ENCODE results near the gene GPX3.
A peak's percentile ranks its signal among the peaks of the same experiment; 100 is the strongest.

The GPX3 gene

GRCh38 chr5:151020304-151021110 is at the start of gene GPX3:
GPX3 (plus strand) TSS chr5:151020591; CDS start chr5:151020655, 64 bp downstream.
- peak; percentile 17 to 25 for DNase-seq (ENCODE audit: low read depth in 2 of 2)

DNA sequence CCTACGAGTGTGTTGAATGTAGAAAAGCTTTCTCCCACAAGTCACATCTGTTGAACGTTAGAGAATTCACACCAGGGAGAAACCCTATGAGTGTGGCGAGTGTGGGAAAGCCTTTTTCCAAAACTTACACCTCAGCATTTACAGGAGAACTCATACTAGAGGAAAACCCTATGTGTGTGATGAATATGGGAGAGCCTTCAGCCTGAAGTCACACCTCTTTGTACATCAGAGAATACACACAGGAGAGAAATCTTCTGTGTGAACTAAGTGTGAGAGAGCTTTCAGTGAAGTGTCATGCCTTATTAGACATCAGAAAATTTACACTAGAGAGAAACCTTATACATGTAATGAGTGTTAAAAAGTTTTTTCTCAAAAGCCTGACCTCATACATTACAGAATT is 41.8 kb upstream of the GPX3 start:
- no peak for DNase-seq (ENCODE audit: low read depth in 2 of 2)

DNA sequence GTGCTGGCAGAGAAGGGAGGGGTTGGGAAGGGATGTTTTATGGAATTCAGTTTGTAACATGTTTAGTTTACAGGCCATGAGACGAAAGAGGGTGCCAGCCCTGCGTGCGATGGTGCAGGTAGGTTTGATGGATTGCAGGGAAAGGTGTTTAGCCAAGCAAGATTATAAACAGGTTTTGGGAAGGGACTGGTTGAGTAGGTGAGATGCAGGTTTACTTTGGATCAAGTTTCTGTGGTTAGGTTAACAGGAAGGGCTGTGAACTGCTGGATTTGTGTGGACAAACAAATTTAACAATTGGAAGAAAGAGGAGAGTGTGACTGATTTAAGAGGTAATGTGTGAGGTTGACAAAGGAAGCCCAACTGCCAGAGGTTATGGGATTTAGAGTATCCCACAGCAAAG is 32.6 kb upstream of the GPX3 start:
- no peak for DNase-seq (ENCODE audit: low read depth in 2 of 2)

- DNase-seq (ENCODE audit: low read depth in 2 of 2): no peak
Observed at GRCh38 chr5:150989695-150990094, 30.7 kb upstream of the GPX3 start.

- no peak for DNase-seq (ENCODE audit: low read depth in 2 of 2)
Observed at GRCh38 chr5:150992705-150993104, 27.7 kb upstream of the GPX3 start.

GRCh38 chr5:150993422-150993821 is 27.0 kb upstream of the GPX3 start:
- DNase-seq (ENCODE audit: low read depth in 2 of 2): no peak

- DNase-seq (ENCODE audit: low read depth in 2 of 2): no peak
Observed at GRCh38 chr5:150993826-150994412, 26.5 kb upstream of the GPX3 start.

GRCh38 chr5:150999704-151000442 is 20.5 kb upstream of the GPX3 start:
- DNase-seq (ENCODE audit: low read depth in 2 of 2): no peak

GRCh38 chr5:151001436-151001835 is 19.0 kb upstream of the GPX3 start:
- no peak for DNase-seq (ENCODE audit: low read depth in 2 of 2)

DNA sequence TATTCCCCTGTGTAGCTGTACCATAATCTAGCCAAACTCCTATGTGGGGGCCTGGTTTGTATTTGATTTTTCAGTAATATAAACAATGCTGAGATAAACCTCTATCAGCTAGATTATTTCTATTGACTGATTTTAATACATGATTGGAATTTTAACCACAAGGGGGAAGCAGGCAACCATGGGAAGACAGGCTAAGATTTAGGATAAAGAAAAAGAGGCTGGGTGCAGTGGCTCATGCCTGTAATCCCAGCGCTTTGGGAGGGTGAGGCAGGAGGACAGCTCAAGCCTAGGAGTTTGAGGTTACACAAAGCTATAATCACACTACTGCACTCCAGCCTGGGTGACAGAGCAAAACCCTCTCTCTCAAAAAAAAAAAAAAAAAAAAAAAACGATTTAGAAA is 18.1 kb upstream of the GPX3 start:
- no peak for DNase-seq (ENCODE audit: low read depth in 2 of 2)

GRCh38 chr5:151002681-151003502 is 17.5 kb upstream of the GPX3 start:
- no peak for DNase-seq (ENCODE audit: low read depth in 2 of 2)

- DNase-seq (ENCODE audit: low read depth in 2 of 2): no peak
Observed at GRCh38 chr5:151003503-151003860, 16.9 kb upstream of the GPX3 start.

DNA sequence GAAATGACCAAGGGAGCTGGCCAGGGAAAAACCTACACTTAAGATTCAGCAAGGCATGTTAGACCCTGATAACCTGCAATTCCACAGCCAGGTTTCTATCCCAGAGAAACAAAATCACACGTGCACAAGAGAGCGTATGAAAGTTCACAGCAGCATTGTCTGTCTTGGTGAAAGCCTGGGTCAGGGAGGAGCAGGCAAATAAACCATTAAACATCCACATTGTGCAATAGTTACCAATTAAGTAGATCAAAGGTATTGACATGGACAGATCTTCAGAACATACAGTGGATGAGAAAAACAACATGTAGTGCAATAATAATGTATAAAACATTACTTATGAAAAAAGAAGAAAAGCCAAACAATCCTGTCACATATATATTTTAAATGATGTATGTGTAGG is 15.9 kb upstream of the GPX3 start:
- DNase-seq (ENCODE audit: low read depth in 2 of 2): no peak

DNA sequence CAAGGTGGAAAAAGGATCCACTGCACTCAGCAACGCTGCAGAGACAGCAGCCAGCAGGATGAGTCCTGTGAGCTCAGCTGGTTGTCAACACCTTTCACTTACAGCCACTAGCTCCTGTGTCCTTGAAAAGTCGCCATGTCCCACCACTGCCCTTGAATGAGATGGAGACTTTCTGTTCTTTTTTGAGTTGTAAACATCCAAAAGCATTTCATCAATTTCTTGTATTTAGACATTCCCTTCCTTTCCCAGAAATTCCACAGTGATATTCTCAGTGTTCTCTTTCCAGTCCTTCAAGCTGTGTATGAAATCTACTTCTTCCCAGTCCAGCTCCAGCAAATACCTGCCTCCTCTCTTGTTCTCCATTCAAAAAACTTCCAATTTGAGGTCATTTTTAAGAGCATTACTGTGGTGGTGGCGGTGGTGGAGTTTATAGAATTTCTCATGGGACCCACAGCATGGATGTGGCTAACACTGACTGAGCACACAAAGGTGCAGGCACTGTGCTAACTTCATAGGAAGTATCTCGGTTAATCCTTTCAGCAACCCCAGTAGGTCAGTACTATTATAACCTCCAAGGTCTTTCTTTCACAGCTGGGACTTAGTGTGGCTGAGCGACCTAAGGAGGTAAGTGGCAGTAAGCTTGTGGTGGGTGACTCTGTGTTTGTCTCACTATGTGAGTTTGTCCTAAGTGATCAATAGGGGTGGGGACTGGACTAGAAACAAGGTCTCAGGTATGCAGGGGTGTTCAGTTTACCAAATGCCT is 15.0 kb upstream of the GPX3 start:
- no peak for DNase-seq (ENCODE audit: low read depth in 2 of 2)

DNA sequence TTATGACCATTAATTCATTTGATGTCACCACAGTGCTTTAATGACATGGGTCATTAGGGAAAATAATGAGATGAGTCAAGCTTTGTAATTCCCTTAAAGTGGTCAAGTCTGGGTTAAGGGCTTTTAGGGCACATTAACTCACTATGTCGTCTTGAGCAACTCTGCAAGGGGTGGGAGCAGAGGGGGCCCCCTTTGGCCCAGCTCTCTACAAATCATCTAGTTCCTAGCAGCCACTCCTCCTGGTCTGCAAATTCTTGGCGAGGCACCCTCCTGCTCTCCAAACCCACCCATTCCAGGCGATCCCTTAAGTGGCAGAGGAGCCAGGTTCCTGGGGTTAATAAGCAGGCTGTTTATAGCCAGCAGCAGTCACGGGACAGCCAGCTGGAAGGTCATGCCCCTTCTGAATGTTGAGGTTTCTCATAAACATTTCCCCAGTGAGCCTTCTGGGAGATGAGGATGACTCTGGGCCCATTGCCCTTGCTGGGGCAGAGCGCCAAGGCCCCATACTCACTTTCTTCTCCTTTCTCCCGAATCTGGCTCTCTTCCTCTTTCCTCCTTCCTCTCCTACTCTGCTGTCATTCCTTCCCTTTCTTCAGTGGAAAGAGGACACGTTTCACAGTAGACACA is 14.3 kb upstream of the GPX3 start:
- DNase-seq (ENCODE audit: low read depth in 2 of 2): no peak

DNA sequence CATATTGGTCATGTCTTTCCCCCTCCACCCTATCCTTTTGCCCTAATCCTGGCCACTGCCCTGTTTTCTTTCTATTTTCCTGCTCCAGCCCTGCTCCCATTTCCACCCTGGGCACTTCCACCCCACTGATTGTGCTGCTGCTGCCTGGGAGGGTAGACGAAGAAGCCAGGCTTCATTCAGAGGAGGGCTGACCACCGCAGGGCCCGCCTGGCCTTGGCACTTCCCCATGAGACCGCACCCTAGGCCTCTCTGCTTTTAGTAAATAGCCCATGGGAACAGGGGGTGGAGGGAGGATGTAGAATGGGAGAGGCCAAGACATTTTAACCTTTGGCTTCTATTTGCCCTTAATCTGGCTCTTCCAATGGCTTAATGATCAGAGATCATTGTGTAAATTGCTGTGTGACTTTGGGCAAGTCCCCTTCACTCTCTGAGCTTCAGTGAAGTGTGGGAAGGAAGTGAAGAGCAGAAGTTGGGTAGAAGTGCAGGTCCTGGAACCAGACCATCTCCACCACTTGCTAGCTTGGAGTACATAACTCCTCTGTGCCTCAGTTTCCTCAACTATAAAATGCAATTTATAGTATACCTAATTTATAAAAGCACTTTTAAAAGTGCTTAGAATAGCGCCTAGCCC is 13.6 kb upstream of the GPX3 start:
- no peak for DNase-seq (ENCODE audit: low read depth in 2 of 2)

DNA sequence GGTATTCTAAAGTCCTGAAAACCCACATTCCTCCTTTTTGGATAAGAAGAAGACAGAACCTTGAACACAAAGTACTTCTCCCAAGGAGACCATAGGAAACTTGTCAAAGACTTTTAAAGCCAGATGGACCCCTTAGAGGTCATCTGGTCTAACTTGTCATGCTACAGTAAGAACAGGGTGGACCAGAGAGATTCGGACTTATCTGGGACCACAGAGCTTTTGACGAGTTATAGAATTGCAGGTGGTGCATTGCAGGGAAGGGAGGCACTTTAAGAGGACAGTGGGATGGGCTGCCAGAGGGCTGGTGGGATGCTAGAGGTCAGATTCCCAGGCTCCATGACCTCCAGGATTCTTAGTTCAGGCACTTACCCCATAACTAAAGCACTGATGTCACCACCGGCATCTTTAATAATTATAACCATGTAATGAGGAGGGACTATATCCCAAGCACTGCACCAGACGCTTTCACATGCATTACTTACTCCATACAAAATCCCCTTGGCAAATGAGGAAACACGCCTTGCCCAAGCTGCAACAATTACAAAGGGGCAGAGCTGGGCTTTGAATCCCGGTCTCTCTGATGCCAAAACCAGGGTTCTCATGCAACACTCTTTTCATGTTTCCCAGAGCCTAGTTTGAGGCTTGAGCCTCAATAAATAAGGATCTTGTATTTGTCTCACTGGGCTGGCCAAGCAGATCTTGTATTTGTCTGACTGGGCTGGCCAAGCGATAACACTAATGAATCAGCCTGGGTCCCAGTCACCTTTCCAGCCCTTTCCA is 12.8 kb upstream of the GPX3 start:
- no peak for DNase-seq (ENCODE audit: low read depth in 2 of 2)

DNA sequence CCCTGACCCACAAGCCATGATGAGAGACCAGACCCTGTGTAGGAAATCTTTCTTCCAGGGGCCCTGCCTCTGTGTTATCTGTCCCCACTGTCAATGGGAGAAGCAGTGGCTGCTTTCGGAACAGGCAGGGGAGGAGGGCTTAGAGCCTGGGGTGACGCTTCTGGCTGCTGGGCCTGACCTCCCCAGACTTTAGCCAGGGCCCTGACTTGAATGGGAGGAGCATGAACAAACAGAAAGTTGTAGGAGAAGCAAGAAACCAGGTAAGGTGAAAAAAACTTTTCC is 12.2 kb upstream of the GPX3 start:
- no peak for DNase-seq (ENCODE audit: low read depth in 2 of 2)

GRCh38 chr5:151008906-151009305 is 11.5 kb upstream of the GPX3 start:
- DNase-seq (ENCODE audit: low read depth in 2 of 2): no peak

GRCh38 chr5:151012862-151013261 is 7.5 kb upstream of the GPX3 start:
- no peak for DNase-seq (ENCODE audit: low read depth in 2 of 2)

All from activated CD4-positive, alpha-beta T cell treated with anti-CD3 and anti-CD28 coated beads for 24 hours (primary cell).